Activated CD4-positive, alpha-beta T cell treated with anti-CD3 and anti-CD28 coated beads, Interleukin-2, amount 10 ng/mL, durations not matched to agents 7 days and 5 days (primary cell): ENCODE results near the gene AP2A1. TPM values are rescaled to one million over a fixed set of nuclear protein-coding genes. Genes with fewer than 3 reads are reported as not detected.

ENCODE experiments used
- CTCF ChIA-PET: fragments of 350-600 bp; sonication (Branson Sonifier 250); formaldehyde crosslinking; loops from one replicate; lab custom pipeline; 2021; ENCODE audit warnings: antibody characterized with exemption; lab: Charles Lee
- POLR2A ChIA-PET: fragments of 350-600 bp; sonication (Branson Sonifier 250); formaldehyde crosslinking; loops from one replicate; lab custom pipeline; 2021; ENCODE audit warnings: antibody characterized with exemption; lab: Charles Lee
- DNase-seq: peaks from one replicate; pipeline ENCODE4 v3.0.0-alpha.2; 2020
- H3K27ac Mint-ChIP-seq: one replicate; pipeline ENCODE4 v1.8.0; 2021; ENCODE audit warnings: mild to moderate bottlenecking, moderate library complexity, mixed read lengths
- H3K27me3 Mint-ChIP-seq: one replicate; pipeline ENCODE4 v1.8.0; 2021; ENCODE audit warnings: mixed read lengths
- H3K36me3 Mint-ChIP-seq: one replicate; pipeline ENCODE4 v1.8.0; 2021; ENCODE audit warnings: low read depth, mixed read lengths
- H3K4me1 Mint-ChIP-seq: one replicate; pipeline ENCODE4 v1.8.0; 2021; ENCODE audit warnings: mixed read lengths
- H3K4me3 Mint-ChIP-seq: one replicate; pipeline ENCODE4 v1.8.0; 2021; ENCODE audit warnings: mild to moderate bottlenecking, moderate library complexity, mixed read lengths
- H3K9me3 Mint-ChIP-seq: one replicate; pipeline ENCODE4 v1.8.0; 2021; ENCODE audit warnings: mixed read lengths
- total RNA-seq, 2 experiments: library from RNA; stranded (reverse); gene quantifications; one replicate each; pipeline ENCODE4 v1.2.3, GENCODE V29; 2021

The AP2A1 gene
- total RNA-seq, 2 experiments from 2014 or later: 77.2 to 87.9 TPM

DNA sequence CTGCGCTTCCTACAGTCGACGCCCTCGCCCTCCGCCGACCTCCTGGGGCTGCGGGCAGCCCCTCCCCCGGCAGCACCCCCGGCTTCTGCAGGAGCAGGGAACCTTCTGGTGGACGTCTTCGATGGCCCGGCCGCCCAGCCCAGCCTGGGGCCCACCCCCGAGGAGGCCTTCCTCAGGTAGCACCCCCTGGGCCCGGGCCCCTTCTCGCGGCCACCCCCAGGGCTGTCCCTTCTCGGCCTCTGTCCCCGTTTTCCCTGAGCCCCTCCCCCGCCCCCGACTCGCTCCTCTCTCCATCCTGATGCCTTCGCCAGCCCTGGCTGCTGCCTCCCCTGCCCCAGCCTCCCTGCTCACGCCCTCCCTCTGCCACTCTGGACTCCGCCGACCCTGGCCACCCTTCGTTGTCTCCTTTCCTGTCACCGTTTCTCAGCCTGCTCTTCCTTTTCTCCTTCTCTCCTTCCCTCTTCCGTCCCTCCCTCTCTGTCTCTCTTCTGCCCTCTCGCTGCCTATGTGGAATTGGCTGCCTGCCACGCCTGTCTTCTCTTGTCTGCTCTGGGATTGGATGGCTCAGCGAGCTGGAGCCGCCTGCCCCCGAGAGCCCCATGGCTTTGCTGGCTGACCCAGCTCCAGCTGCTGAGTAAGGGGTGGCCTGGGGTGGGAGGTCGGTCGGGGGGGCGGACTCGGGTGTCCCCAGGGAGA is 35.3 kb downstream of the AP2A1 start:
- no peaks in the 10 kb centered on the region for H3K9me3 Mint-ChIP-seq
- ChIA-PET CTCF (no interaction called here), POLR2A (no interaction called here)
- peaks cover 28% of the 10 kb centered on the region for H3K36me3 Mint-ChIP-seq
- DNase-seq: no peak
- H3K4me3 Mint-ChIP-seq: no peak overlapping the region
- H3K27me3 Mint-ChIP-seq: no peaks in the 10 kb centered on the region
- peaks cover 3% of the 10 kb centered on the region for H3K4me1 Mint-ChIP-seq
- no peak overlapping the region for H3K27ac Mint-ChIP-seq

DNA sequence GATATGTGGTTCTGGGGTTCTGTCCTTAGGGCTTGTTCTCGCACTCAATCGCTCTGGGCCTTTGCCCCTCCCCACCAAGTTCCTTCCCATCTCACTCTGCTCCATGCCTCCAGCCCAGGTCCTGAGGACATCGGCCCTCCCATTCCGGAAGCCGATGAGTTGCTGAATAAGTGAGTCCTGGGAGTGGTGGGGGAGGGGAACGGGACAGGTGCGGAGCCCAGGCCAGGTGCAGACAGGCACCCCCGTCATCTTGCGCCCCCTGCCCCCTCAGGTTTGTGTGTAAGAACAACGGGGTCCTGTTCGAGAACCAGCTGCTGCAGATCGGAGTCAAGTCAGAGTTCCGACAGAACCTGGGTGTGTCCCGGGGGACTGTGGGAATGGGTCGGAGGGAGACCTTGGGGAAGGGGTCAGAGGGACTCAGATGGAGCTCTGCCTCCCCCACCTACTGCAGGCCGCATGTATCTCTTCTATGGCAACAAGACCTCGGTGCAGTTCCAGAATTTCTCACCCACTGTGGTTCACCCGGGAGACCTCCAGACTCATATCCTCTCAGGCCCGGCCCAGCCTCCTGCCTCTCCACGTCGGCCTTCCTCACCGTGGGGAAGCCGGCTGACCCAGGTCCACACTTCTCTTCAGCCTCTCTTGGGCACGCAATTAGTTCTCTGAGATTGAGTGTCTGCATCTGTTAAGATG is 36.2 kb downstream of the AP2A1 start:
- peaks cover 26% of the 10 kb centered on the region for H3K36me3 Mint-ChIP-seq
- DNase-seq: no peak
- no peak overlapping the region for H3K4me3 Mint-ChIP-seq
- POLR2A ChIA-PET: no interaction called here
- no peak overlapping the region for H3K27ac Mint-ChIP-seq
- H3K27me3 Mint-ChIP-seq: no peaks in the 10 kb centered on the region
- H3K9me3 Mint-ChIP-seq: no peaks in the 10 kb centered on the region
- CTCF ChIA-PET: no interaction called here
- H3K4me1 Mint-ChIP-seq: peaks cover 10% of the 10 kb centered on the region

DNA sequence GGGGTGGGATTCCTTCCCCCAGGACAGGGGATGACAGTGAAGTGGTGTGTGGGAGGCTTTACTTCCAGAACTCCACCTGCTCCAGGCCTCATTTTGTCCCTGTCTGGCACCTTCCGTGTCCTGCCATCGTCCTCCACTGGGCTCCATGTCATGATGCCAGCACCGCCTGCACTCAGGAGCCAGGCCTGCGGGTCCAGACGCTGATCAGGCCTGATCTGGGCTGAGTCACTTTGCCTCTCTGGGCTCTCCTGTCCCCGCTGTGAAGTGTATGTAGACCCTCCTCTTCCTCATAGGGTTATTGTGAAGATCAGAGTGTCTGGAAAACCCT is 36.7 kb downstream of the AP2A1 start:
- Mint-ChIP-seq H3K4me1 (peaks cover 14% of the 10 kb centered on the region), H3K27me3 (no peaks in the 10 kb centered on the region), H3K9me3 (no peaks in the 10 kb centered on the region), H3K4me3 (no peak overlapping the region), H3K36me3 (peaks cover 26% of the 10 kb centered on the region), H3K27ac (no peak overlapping the region)
- DNase-seq: no peak
- CTCF ChIA-PET: no interaction called here
- POLR2A ChIA-PET: no interaction called here

DNA sequence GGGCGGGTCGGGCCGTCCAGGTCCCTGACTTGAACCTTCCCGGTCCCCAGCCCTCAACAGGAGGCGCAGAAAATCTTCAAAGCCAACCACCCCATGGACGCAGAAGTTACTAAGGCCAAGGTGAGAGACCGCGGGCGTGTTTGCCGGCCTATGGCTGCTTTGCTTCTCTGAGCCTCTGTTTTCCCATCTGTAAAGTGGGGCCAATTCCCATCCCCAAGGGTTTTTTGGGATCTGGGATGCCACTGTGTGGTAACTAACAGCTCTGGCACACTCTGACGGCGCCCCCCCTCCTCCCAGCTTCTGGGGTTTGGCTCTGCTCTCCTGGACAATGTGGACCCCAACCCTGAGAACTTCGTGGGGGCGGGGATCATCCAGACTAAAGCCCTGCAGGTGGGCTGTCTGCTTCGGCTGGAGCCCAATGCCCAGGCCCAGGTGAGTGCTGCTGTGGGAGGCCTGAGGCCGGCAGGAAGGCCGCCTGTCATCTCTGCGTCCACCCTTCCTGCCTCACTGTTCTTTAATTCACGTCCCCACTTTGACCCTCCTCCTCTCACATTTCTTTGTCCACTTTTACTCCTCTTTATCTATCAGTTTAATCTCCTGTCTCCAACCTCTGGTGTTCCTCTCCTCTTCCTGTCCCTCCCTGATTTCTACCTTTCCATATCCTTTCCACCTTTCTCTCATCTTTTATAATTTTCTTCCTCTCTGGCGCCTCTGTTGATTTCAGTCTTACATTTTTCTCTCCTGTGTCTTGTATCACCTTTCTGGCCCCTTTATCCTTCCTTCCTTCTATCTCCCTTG is 39.2 kb downstream of the AP2A1 start:
- POLR2A ChIA-PET: no interaction called here
- no peaks in the 10 kb centered on the region for H3K27me3 Mint-ChIP-seq

DNA sequence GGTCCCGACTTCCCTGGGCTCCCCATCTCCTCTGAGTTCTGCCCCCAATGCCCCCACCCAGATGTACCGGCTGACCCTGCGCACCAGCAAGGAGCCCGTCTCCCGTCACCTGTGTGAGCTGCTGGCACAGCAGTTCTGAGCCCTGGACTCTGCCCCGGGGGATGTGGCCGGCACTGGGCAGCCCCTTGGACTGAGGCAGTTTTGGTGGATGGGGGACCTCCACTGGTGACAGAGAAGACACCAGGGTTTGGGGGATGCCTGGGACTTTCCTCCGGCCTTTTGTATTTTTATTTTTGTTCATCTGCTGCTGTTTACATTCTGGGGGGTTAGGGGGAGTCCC is 39.8 kb downstream of the AP2A1 start:
- DNase-seq: no peak
- ChIA-PET CTCF (interaction anchor here (1.2 kb wide), 1 partner anchor 8 kb away, joined by 4 read pairs; no protein-coding TSS in a partner anchor), POLR2A (no interaction called here)
- H3K36me3 Mint-ChIP-seq: peaks cover 17% of the 10 kb centered on the region
- H3K27me3 Mint-ChIP-seq: no peaks in the 10 kb centered on the region
- H3K9me3 Mint-ChIP-seq: no peaks in the 10 kb centered on the region
- peaks cover 32% of the 10 kb centered on the region for H3K4me1 Mint-ChIP-seq
- H3K4me3 Mint-ChIP-seq: no peak overlapping the region
- peak overlapping the region; percentile 50 for H3K27ac Mint-ChIP-seq

More for the DNA sequence above, 39.2 kb downstream of the AP2A1 start:
- Mint-ChIP-seq H3K9me3 (no peaks in the 10 kb centered on the region), H3K4me1 (peaks cover 30% of the 10 kb centered on the region), H3K4me3 (no peak overlapping the region), H3K36me3 (peaks cover 17% of the 10 kb centered on the region), H3K27ac (peak overlapping the region; percentile 50)
- CTCF ChIA-PET: no interaction called here
- no peak for DNase-seq

DNA sequence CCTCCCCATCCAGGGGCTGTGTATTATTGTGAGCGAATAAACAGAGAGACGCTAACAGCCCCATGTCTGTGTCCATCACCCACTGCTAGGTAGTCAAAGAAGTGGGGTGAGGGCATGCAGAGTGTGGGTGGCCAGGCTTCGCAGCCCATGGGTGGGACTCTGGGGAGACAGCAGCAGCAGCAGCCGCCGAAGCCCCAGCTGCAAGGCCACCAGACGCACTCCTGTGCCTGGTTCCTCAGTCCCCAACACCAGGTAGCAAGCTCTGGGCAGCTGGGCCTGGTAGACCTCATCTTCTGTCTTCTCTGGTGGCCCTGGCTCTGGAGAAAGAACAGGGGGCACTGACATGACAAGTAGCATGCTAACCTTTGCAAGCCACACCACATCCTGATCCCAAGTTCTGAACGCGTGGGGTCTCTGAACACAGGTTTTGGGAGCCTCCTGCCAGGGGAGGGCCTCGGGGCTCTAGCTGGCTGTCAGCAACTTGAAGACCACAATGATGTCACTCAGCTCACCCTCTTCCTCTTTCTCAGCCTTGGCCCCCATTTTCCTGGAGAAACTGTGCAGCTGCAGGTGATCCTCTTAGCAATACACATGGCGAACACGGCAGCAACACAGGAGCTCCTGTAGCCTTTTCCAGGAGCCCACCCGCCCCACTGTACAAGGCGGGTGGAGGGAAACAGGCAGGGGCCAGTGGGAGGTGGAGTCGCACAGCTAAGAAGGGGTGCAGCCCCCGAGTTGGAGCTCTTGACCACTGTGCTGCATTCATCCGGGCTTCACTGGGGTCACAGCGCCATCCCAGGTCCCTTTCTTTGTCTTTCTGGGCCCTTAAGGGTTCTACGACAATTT is 40.5 kb downstream of the AP2A1 start:
- no peak for DNase-seq
- H3K4me1 Mint-ChIP-seq: peaks cover 36% of the 10 kb centered on the region
- peaks cover 15% of the 10 kb centered on the region for H3K36me3 Mint-ChIP-seq
- POLR2A ChIA-PET: no interaction called here
- CTCF ChIA-PET: interaction anchor here (1.2 kb wide), 1 partner anchor 9 kb away, joined by 4 read pairs; no protein-coding TSS in a partner anchor
- H3K27ac Mint-ChIP-seq: peak overlapping the region; percentile 76
- no peak overlapping the region for H3K4me3 Mint-ChIP-seq
- no peaks in the 10 kb centered on the region for H3K27me3 Mint-ChIP-seq
- no peaks in the 10 kb centered on the region for H3K9me3 Mint-ChIP-seq

DNA sequence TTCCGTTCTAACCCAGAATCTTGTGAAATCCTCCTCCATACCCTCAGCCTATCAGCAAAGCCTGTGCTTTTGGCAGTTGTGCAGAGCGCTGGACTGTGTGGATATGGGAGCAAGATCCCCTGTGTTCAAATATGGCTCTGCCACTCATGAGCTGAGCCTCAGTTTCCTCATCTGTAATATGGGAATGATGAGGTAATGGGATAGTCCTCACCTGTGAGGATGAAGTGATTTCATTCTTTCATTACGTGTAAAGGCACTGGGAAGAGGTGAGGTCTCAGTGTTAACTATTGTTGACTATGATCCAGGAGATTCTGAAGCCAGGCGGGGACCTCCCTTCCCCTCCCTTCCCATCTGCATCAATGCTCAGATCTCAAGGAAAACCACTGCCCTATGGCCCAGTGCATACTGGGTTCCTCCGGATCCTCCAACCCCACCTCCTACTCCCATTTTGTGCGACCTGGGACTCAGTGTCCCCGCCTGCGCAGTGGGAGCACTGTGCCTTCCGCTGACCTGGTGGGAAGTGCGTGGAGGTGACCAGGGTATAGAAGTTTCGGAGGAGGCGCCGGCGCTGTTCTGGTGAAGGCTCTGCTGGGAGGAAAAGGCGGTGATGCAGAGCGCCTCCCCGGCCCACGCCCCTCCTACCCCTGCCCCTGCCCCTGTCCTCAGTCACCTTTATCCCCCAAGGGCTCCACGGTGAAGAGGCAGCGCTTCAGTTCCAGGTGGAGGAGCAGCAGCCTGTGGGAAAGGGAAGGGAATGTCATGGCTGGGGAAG is 41.3 kb downstream of the AP2A1 start:
- POLR2A ChIA-PET: no interaction called here
- DNase-seq: no peak
- H3K27me3 Mint-ChIP-seq: no peaks in the 10 kb centered on the region
- H3K4me1 Mint-ChIP-seq: peaks cover 43% of the 10 kb centered on the region
- H3K36me3 Mint-ChIP-seq: peaks cover 12% of the 10 kb centered on the region
- no peaks in the 10 kb centered on the region for H3K9me3 Mint-ChIP-seq
- peak overlapping the region; percentile 41 for H3K4me3 Mint-ChIP-seq
- peak overlapping the region; percentile 31 for H3K27ac Mint-ChIP-seq
- CTCF ChIA-PET: interaction anchor here (1.0 to 1.2 kb wide), 2 partner anchors 10 to 42 kb away, joined by 3 to 4 read pairs; partner anchors contain the start of gene AP2A1

DNA sequence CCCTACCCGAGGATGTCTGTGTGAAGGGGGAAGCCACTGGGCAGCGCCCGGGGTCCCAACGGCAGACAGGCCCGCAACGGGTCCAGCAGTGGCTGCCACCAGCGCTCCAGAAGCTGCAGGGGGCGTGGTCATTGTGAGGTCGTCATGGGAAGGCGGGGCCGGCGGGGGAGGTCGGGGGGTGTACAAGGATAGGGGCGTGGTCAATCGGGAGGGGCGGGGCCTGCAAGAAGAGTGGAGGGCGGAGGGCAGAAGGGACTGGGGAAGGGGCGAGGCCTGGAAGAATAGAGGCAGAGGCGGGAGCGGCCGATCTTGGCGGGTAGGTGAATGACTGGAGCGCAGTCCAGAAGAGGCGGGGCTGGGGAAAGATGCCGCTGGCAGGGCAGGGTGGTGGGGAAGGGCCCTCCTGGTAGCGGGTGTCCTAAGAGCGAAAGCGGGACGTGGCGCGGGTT is 41.9 kb downstream of the AP2A1 start:
- peaks cover 48% of the 10 kb centered on the region for H3K4me1 Mint-ChIP-seq
- peak overlapping the region; percentile 73 for H3K4me3 Mint-ChIP-seq
- CTCF ChIA-PET: interaction anchor here (1.0 to 1.7 kb wide), 2 partner anchors 42 to 130 kb away, joined by 3 read pairs; partner anchors contain the start of gene AP2A1
- POLR2A ChIA-PET: no interaction called here
- peak; percentile 87 for DNase-seq
- peaks cover 6% of the 10 kb centered on the region for H3K36me3 Mint-ChIP-seq
- H3K27me3 Mint-ChIP-seq: no peaks in the 10 kb centered on the region
- H3K9me3 Mint-ChIP-seq: no peaks in the 10 kb centered on the region
- peak overlapping the region; percentile 68 for H3K27ac Mint-ChIP-seq

DNA sequence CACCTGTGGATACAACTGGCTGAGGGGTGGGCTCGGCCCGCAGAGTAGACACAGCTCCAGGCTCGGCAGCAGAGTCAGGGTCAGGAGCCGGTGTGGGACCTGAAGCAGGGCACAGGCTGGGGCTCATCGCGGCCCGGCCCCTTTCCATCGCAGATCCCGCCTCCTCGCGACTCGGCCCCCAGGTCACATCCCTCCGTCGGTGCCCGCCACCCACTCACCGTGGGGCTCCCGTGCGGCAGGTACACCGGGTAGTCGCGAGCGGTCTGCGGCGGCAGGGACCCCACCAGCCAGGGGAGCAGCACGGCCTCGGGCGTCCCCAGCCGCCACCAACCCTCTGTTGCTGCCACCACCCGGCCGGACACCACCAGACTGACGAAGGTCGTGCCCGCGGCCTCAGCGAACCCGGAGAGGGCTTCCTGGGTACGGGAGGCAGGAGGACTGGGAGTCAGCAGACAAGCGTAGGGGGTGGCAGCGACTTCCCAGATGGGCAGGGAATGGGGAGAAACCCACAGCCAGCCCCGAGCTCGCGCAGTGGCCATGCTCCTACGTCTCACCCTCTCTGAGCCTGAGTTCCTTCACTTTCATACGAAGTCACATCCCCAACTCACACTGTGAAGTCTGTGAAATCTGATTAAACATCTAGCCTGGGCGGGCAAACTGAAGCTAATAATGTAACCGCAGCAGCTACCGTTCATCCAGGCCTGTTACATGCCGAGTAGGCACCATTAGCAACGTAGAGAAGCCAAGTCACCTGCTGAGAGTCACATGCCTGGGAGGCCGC is 42.5 kb downstream of the AP2A1 start:
- H3K36me3 Mint-ChIP-seq: peaks cover 5% of the 10 kb centered on the region
- H3K4me1 Mint-ChIP-seq: peaks cover 48% of the 10 kb centered on the region
- peak overlapping the region; percentile 73 for H3K4me3 Mint-ChIP-seq
- DNase-seq: peak; percentile 37
- H3K27ac Mint-ChIP-seq: peak overlapping the region; percentile 68
- CTCF ChIA-PET: interaction anchor here (1.0 to 1.7 kb wide), 3 partner anchors 10 to 130 kb away, joined by 3 to 4 read pairs (median 3); partner anchors contain the start of gene AP2A1
- H3K27me3 Mint-ChIP-seq: no peaks in the 10 kb centered on the region
- H3K9me3 Mint-ChIP-seq: no peaks in the 10 kb centered on the region
- POLR2A ChIA-PET: no interaction called here

DNA sequence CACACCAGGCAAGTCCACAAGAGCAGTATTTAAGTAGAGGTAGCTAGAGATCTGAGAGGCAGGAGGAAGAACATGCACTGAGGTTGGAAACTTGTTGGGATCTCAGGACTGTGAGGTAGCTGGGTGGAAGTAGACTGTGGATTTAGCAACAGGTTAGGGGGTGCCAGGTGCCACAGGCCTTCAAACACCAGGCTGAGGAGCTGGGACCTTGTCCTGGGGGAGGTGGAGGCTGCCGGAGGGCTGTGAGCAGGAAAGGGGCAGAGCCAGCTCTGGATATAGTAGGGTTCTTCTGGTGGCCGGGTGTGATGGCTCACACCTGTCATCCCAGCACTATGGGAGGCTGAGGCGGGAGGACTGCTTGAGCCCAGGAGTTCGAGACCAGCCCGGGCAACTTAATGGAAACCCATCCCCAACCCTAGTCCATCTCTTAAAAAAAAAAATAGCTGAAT is 43.2 kb downstream of the AP2A1 start:
- Mint-ChIP-seq H3K27me3 (no peaks in the 10 kb centered on the region), H3K4me3 (peak overlapping the region; percentile 23), H3K9me3 (no peaks in the 10 kb centered on the region), H3K4me1 (peaks cover 52% of the 10 kb centered on the region), H3K36me3 (peaks cover 5% of the 10 kb centered on the region), H3K27ac (no peak overlapping the region)
- POLR2A ChIA-PET: no interaction called here
- CTCF ChIA-PET: interaction anchor here (1.6 to 1.7 kb wide), 2 partner anchors 9 to 131 kb away, joined by 3 to 4 read pairs; no protein-coding TSS in a partner anchor
- no peak for DNase-seq

DNA sequence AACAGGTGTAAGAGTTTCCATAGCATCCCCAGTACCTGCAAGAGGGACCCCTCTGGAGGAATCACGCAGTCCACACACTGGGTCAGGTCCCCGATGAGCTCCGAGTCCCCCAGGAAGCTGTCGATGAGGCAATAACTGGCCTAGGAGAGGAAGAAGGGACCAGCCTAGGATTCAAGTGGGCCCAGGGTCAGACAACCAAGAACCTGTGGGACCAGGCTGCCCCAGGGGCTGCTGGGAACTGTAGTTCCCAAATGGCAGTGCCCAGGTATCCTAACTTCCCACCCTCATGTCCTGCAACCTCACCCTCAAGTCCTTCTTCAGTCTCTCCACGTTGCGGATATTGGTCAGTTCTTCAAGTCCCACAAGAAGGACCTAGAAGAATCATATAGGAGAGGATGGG is 44.5 kb downstream of the AP2A1 start:
- no peak overlapping the region for H3K27ac Mint-ChIP-seq
- peaks cover 50% of the 10 kb centered on the region for H3K4me1 Mint-ChIP-seq
- ChIA-PET CTCF (interaction anchor here (0.6 to 0.7 kb wide), 2 partner anchors 13 kb away, joined by 3 read pairs; no protein-coding TSS in a partner anchor), POLR2A (no interaction called here)
- H3K9me3 Mint-ChIP-seq: no peaks in the 10 kb centered on the region
- no peaks in the 10 kb centered on the region for H3K27me3 Mint-ChIP-seq
- no peak for DNase-seq
- peak overlapping the region; percentile 25 for H3K4me3 Mint-ChIP-seq
- H3K36me3 Mint-ChIP-seq: peaks cover under 1% of the 10 kb centered on the region
